Iris pigment epithelial cell (primary cell): Measurements from ENCODE around the gene TENT4B.
"Not testable (repeated sequence)": the region's sequence is repeated elsewhere in the genome, so short reads cannot be mapped to it uniquely, and the experiment has no call there.

Source experiments
- DNase-seq: peaks from one replicate; pipeline ENCODE4 v3.0.0-alpha.2; 2011; ENCODE audit warnings: low read depth

Gene TENT4B

GRCh38 chr16:50152807-50153595, at the start of gene TENT4B:
TSS of gene TENT4B (plus strand) at chr16:50153306. CDS start at chr16:50153622, 316 bp downstream.
- DNase-seq, result peak; percentile 85

DNA sequence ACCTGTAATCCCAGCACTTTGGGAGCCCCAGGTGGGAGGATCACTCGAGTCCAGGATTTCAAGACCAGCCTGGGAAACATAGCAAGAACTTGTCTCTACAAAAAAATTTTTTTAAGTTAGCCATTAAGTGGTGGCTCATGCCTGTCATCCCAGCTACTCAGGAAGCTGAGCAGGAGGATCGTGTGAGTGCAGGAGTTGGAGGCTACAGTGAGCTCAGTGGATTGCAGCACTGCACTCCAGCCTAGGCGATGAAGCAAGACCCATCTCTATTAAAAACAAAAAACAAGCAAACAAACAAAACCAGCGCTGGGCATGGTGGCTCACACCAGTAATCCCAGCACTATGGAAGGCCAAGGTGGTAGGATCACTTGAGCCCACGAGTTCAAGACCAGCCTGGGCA, 49.3 kb upstream of the TENT4B start:
- DNase-seq, result peak; percentile 89

GRCh38 chr16:50114357-50115129, 38.6 kb upstream of the TENT4B start:
- no peak for DNase-seq

- DNase-seq, result no peak
Measured at GRCh38 chr16:50120711-50121110, 32.4 kb upstream of the TENT4B start.

GRCh38 chr16:50121278-50121677, 31.8 kb upstream of the TENT4B start:
- DNase-seq, result no peak

DNA sequence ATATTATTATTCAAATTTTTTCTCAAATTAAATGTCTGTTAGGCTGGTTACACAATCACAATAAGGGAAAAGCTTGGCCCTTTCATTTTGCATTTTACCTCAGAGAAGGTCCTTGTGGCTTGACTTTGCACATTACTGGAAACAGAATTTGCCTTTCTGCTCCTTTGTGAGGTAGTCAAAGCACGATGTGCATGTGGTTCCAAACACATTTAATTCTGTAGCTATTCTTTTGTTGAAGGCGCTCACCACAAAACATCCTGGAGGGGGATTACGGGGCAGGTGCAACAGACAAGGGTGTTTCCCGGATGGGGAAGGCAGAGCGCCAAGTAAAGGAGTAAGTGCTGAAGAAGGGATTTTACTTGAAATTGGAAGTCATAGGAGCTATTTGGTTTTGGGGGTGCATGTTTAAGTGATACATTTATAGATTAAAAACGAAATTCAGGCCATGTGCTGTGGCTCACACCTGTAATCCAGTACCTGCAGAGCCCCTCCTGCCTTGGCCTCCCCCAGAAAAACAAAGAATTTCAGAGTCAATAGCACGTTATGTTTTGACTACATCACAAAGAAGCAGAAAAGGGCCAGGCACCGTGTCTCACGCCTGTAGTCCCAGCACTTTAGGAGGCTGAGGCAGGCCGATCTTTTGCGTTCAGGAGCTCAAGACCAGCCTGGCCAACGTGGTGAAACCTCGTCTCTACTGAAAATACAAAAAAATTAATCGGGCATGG, 31.2 kb upstream of the TENT4B start:
- DNase-seq, result no peak

- DNase-seq, result no peak
Measured at GRCh38 chr16:50123417-50123816, 29.7 kb upstream of the TENT4B start.

DNA sequence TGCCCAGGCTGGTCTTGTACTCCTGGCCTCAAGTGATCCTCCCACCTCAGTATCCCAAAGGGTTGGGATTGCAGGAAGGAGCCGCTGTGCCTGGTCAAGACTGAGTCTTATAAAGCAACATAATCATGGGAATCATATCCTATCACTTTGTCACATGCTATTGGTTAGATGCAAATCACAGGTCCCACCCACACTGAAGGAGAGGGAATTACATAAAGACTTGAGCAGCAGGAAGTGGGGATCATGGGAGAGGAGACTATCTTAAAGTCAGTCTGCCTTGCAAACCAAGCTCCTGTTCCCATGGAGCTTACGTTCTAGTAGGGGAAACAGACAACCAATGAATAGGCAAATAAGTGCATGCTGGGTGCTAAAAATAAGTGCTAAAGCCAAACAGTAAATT, 28.3 kb upstream of the TENT4B start:
- no peak for DNase-seq

DNA sequence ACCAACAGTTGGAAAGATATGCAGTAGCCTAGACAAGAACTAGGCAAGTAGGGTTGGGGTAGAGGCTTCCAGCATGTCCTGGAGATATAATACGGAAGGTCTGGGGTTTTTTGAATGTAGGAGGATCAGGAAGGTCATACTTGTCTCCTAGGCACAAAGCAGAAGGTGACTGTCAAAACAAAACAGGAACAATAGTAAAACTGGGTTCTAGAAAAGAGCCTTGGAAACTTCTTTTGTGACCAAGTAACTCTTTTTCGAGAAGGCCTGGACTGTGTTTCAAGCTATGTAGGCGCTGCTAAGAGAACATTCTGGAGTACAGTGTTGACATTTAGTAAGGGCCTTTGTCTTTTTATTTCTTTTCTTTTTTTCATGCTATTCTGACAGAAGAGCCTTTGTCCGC, 26.9 kb upstream of the TENT4B start:
- DNase-seq, result no peak

GRCh38 chr16:50132571-50132970, 20.5 kb upstream of the TENT4B start:
- not testable (repeated sequence) for DNase-seq

DNA sequence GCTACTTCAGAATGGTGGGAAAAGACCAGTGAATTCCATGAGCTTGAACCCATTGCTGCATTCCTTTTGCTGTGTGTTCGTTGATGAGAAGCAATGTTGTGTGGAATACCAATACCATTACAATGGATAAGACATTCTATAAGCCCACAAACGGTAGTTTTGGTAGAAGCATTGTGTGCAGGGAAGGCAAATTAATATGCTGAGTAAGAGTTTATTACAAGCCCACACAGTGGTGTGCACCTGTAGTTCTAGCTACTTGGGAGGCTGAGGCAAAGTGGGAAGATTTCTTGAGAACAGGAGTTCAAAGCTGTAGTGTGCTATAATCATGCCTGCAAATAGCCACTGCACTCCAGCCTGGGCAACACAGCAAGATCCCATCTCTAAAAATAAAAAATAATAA, 19.9 kb upstream of the TENT4B start:
- no peak for DNase-seq

DNA sequence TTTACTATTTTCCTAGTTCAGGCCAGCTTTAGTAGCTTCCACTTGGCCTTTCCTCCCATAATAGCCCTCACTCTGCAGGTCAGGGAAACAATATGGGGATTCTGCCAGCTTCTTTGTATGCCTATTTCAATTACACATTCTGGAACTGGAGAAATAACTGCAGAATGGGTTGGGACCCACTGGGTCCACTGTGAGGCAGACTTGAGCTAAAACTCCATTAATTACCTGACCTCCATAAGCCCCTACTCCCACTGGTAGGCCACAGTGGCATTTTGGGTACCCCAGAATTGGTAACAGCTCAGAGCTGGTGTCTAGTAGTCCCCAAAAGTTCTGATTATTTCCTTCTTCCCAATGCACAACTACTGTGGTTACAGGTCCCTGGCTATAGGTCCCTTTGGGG, 16.7 kb upstream of the TENT4B start:
- no peak for DNase-seq

DNA sequence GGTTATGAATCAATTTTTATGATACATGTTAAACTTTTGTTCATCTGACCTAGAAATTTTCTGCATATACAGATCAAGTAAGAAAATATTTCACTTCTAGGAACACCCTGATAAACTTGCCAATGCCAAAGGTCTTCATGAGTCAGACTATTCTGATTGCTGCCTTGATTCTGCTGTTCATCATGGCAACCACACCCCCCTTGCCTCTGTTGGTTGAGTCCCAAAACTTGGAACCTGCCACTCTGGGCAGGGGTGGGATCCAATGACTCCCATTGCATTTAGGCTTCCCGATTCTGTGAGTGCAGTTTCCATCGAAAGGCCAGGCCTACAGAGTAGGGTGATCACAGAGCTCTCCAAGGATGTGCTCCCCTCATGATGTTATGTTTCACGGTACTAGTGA, 15.8 kb upstream of the TENT4B start:
- DNase-seq, result no peak

- no peak for DNase-seq
Measured at GRCh38 chr16:50139580-50139979, 13.5 kb upstream of the TENT4B start.

DNA sequence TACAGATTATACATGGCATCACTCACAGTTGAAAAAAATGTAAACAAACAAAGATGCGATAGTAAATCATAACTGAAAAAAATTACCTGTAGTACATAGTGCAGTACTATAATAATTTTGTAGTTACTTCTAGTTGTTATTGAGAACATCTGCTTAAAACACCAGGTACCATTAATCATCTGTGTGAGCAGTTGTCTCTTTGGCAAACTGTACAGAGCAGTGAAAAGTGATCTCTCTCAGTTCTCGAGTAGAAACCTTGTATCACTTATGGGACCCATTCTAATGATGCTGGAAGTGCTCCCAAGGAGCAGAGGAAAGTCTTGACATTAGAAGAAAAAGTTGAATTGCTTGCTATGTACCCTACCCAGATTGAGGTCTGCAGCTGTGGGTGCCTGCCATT, 8.9 kb upstream of the TENT4B start:
- DNase-seq, result no peak

DNA sequence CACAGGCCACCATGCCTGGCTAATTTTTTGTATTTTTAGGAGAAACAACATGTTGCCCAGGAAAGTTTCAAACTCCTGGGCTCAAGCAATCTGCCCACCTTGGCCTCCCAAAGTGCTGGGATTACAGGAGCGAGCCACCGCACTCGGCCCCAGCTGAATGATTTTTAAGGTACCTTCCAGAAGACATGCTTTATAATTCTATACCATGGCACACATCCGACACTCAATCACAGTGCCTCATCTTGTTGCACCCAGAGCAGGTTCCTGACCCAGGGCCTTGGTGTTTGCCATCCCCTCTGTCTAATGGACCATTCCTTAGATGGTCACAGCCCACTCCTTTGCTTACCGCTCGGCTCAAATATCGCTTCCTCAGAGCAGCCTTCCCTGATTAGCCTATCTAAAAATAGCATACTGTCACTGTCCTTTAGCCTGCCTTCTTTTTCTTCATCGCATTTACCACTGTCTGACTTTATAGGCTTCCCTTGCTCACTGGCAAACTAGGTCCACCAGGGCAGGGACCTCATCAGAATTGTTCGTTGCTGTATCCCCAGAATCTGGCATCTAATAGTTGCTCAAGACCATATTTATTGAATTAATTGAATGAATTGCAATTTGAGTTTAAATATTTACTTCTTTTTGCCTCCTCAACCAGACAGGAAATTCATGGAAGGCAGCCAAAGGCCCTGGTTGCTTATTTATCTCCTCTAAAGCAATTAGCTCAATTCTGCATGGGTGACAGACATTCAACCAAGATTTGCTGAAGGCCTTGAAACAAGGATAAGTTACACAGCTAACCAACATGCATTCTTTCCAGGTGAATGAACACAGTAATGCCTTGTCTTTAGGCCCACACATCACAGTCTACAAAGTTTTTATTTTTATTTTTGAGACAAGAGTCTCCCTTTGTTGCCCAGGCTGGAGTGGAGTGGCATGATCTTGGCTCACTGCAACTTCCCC, 6.3 kb upstream of the TENT4B start:
- DNase-seq, result peak; percentile 27

DNA sequence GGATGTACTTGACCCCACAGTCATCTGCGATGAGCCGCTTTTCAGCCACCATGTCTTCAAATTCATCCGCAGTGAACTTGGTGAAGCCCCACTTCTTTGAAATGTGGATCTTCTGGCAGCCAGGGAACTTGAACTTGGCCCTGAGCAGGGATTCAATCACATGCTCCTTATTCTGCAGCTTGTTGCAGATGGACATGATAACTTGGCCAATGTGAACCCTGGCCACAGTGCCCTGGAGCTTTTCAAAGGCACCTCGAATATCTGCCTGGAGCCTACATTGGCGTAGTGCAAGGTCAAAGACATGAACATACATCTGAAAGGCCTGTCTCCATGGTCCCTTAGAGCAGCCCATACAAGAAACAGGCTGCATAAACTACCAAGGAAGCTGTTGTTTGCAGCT, 1.8 kb upstream of the TENT4B start:
- no peak for DNase-seq

DNA sequence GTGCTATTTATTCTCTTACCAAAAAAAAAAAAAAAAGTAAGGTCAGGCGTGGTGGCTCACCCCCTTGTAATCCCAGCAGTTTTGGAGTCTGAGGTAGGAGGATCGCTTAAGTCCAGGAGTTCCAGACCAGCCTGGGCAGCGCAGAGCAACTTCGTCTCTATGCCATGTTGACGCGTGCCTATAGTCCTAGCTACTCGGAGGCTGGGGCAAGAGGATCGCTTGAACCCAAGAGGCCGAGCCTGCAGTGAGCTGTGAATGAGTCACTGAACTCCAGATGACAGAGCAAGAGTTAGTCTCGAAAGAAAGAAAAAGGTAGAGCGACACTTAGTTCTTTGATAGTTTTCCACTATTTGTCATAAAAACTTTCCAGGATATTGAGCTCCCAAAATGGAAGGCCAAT, 1.4 kb upstream of the TENT4B start:
- no peak for DNase-seq

GRCh38 chr16:50152351-50152806, 727 bp upstream of the TENT4B start:
- DNase-seq, result peak; percentile 43

GRCh38 chr16:50153596-50154419, 702 bp downstream of the TENT4B start:
- DNase-seq, result peak; percentile 22
